MCF 10A (cell line): Measurements from ENCODE around the gene ADORA3. TPM values are rescaled to one million over a fixed set of nuclear protein-coding genes. Genes with fewer than 3 reads are reported as not detected.

Experiments
- BruUV-seq: library from RNA; stranded (reverse); fragments of 400-500 nt; replicated peaks from 2 replicates; lab custom pipeline; 2021; lab: Mats Ljungman, UMichigan
- CTCF ChIA-PET: fragments of 300-600 bp; sonication (Branson Sonifier 250); formaldehyde crosslinking; extraction: SDS; loops from one replicate; lab custom pipeline; 2021; ENCODE audit warnings: antibody characterized with exemption, inconsistent platforms; lab: Yijun Ruan, JAX
- POLR2A ChIA-PET: fragments of 300-600, 350-650 bp; sonication (Branson Sonifier 250); formaldehyde crosslinking; extraction: SDS; loops from one replicate; lab custom pipeline; 2020; ENCODE audit warnings: antibody characterized with exemption, inconsistent platforms; lab: Yijun Ruan, JAX
- DNase-seq: peaks from one replicate; pipeline ENCODE4 v3.0.0-alpha.2; 2018; ENCODE audit not compliant: unreplicated experiment
- H3K27ac Mint-ChIP-seq: one replicate; pipeline ENCODE4 v1.8.0; 2022; ENCODE audit warnings: mild to moderate bottlenecking, low read depth, mixed read lengths; ENCODE audit not compliant: unreplicated experiment
- H3K27me3 Mint-ChIP-seq: one replicate; pipeline ENCODE4 v1.8.0; 2022; ENCODE audit warnings: mixed read lengths; ENCODE audit not compliant: insufficient read depth, unreplicated experiment
- H3K36me3 Mint-ChIP-seq: one replicate; pipeline ENCODE4 v1.8.0; 2022; ENCODE audit warnings: mild to moderate bottlenecking, moderate library complexity, mixed read lengths; ENCODE audit not compliant: insufficient read depth, unreplicated experiment
- H3K4me1 Mint-ChIP-seq: one replicate; pipeline ENCODE4 v1.8.0; 2022; ENCODE audit warnings: mixed read lengths; ENCODE audit not compliant: insufficient read depth, unreplicated experiment
- H3K4me3 Mint-ChIP-seq: one replicate; pipeline ENCODE4 v1.8.0; 2022; ENCODE audit warnings: mild to moderate bottlenecking, moderate library complexity, mixed read lengths; ENCODE audit not compliant: unreplicated experiment
- H3K9me3 Mint-ChIP-seq: one replicate; pipeline ENCODE4 v1.8.0; 2022; ENCODE audit warnings: mixed read lengths; ENCODE audit not compliant: unreplicated experiment
- intact Hi-C: fragments of 100-400 bp; cut with micrococcal nuclease; formaldehyde crosslinking; loops from 2 replicates; pipeline ENCODE4 v1.14.1; 2022
- total RNA-seq: library from RNA; stranded (reverse); gene quantifications from 2 replicates; pipeline ENCODE4 v1.2.3, GENCODE V29; 2022
- TF ChIP-seq, protein P1 (sequence below): fragments of 200-600 bp; IDR thresholded peaks from one replicate; pipeline ENCODE4 v1.8.0; 2022; ENCODE audit warnings: antibody characterized with exemption, mild to moderate bottlenecking; ENCODE audit not compliant: unreplicated experiment

Gene ADORA3
- total RNA-seq, 1 experiment from 2014 or later: not detected

DNA sequence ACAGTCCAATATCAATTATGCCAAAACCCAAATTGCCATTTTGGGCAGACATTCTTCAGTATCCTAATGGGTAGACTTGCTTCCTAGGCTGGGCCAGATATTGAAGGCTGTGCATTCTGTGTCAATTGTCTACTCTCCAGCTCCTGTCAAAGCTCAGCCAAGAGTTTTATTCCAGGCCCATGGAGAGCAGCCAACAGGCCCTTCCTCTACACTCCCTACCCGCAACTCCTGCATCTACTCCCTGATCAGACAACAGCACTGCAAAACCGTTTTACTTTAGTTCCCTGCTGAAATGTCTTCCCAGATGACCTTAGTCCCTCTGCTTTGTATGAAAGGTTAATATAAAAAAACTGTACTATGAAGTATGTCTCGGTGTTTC, 6.6 kb upstream of the ADORA3 start:
- POLR2A ChIA-PET: interaction anchor here (4.9 kb wide), 1 partner anchor 111 kb away, joined by 27 read pairs; the partner anchor contains the start of gene RAP1A
- no TSS peak for BruUV-seq
- H3K27me3 Mint-ChIP-seq: no peaks in the 10 kb centered on the region
- H3K4me1 Mint-ChIP-seq: peaks cover 10% of the 10 kb centered on the region
- no peaks in the 10 kb centered on the region for H3K9me3 Mint-ChIP-seq
- TF ChIP-seq, protein P1, sequence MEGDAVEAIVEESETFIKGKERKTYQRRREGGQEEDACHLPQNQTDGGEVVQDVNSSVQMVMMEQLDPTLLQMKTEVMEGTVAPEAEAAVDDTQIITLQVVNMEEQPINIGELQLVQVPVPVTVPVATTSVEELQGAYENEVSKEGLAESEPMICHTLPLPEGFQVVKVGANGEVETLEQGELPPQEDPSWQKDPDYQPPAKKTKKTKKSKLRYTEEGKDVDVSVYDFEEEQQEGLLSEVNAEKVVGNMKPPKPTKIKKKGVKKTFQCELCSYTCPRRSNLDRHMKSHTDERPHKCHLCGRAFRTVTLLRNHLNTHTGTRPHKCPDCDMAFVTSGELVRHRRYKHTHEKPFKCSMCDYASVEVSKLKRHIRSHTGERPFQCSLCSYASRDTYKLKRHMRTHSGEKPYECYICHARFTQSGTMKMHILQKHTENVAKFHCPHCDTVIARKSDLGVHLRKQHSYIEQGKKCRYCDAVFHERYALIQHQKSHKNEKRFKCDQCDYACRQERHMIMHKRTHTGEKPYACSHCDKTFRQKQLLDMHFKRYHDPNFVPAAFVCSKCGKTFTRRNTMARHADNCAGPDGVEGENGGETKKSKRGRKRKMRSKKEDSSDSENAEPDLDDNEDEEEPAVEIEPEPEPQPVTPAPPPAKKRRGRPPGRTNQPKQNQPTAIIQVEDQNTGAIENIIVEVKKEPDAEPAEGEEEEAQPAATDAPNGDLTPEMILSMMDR: no peak
- no peaks in the 10 kb centered on the region for H3K36me3 Mint-ChIP-seq
- H3K4me3 Mint-ChIP-seq: no peak overlapping the region
- no peak overlapping the region for H3K27ac Mint-ChIP-seq
- DNase-seq: no peak
- intact Hi-C loops: loop anchor here (5.0 kb wide), 2 partner anchors 162 to 288 kb away; no protein-coding TSS in a partner anchor
- CTCF ChIA-PET: interaction anchor here (0.7 to 4.6 kb wide), 12 partner anchors 12 to 205 kb away, joined by 3 to 52 read pairs (median 16); no protein-coding TSS in a partner anchor

DNA sequence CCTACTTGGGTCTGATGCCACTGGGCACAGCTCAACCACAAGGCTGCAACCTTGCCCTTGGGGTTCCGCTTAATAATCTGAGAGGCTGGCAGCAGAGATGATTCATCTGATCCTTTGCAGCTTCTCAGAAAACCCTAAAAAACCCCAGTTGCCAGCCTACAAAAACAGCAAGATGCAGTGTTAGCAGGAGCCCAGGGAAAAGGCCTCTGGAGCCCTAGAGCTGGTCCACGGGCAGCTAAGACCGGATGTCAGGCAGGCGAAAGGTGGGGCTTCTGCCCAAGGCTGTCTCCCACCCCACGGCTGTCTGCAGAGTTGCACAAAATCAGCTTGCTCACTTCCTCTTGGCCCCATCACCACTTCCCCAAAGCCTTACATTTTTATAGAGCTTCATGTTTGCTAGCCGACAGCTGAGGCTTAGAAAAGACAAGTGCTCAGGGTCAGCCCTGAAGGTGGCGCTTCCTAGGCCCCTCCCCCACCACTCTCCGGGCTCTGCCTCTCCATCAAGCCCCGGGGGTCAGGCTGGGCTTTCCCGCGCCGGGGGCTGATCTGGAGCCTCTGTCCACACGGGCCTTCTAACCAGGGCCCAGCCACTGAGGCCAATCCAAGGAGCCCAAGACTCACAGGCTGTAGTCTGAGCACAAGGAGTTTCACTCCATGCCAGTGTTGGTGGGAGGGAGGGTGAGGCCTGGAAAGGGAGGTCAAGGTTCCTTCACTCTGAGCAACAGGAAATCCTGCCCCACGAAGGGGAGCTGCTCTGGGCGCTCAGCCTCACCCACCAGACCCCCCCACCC, 4.2 kb upstream of the ADORA3 start:
- intact Hi-C loops: loop anchor here (1.0 to 5.0 kb wide), 5 partner anchors 113 to 285 kb away; no protein-coding TSS in a partner anchor
- Mint-ChIP-seq H3K36me3 (no peaks in the 10 kb centered on the region), H3K4me1 (peaks cover 10% of the 10 kb centered on the region), H3K4me3 (peak overlapping the region; percentile 56), H3K27me3 (no peaks in the 10 kb centered on the region), H3K9me3 (no peaks in the 10 kb centered on the region), H3K27ac (no peak overlapping the region)
- DNase-seq: peak; percentile 55
- BruUV-seq: no TSS peak
- TF ChIP-seq, protein P1: no peak
- ChIA-PET POLR2A (interaction anchor here (0.7 to 4.9 kb wide), 17 partner anchors 10 to 338 kb away, joined by 3 to 27 read pairs (median 4); partner anchors contain the start of genes DDX20, INKA2, RAP1A and WDR77), CTCF (interaction anchor here (0.6 to 4.6 kb wide), 69 partner anchors 9 to 959 kb away, joined by 3 to 58 read pairs (median 5); partner anchors contain the start of genes ATP5PB, DDX20, INKA2 and RAP1A)

DNA sequence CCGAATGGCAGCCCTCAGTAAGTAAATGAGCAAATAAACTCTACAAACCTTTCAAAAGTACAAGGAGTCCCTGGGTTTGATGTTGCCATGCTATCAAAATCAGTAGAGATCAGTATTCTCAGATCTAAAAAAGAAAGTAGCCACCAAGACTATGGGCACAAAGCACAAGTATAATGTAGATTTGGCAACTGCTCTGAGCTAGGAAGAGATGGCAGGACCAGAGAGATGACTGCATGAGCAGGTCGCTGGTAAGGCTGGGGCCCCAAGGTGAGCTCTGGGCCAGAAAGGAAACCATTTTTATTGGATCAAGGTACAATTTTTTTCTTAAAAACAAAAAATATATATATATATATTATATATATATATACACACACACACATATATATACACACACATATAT, 3.1 kb upstream of the ADORA3 start:
- DNase-seq: no peak
- ChIA-PET CTCF (interaction anchor here (0.6 to 4.6 kb wide), 14 partner anchors 12 to 261 kb away, joined by 3 to 58 read pairs (median 16); partner anchors contain the start of gene DDX20), POLR2A (interaction anchor here (0.7 to 4.9 kb wide), 3 partner anchors 114 to 542 kb away, joined by 3 to 27 read pairs (median 5); partner anchors contain the start of gene RAP1A)
- Mint-ChIP-seq H3K9me3 (no peaks in the 10 kb centered on the region), H3K27ac (no peak overlapping the region), H3K36me3 (no peaks in the 10 kb centered on the region), H3K27me3 (no peaks in the 10 kb centered on the region), H3K4me3 (no peak overlapping the region), H3K4me1 (peaks cover 10% of the 10 kb centered on the region)
- BruUV-seq: no TSS peak
- intact Hi-C loops: loop anchor here (5.0 kb wide), 2 partner anchors 166 to 284 kb away; no protein-coding TSS in a partner anchor
- TF ChIP-seq, protein P1: no peak
